Right hindlimb (tissue), 1 donor: ENCODE measurements around the gene GPR4.
A peak's percentile ranks its signal among the peaks of the same experiment; 100 is the strongest.
"Not testable (repeated sequence)": the region's sequence is repeated elsewhere in the genome, so short reads cannot be mapped to it uniquely, and the experiment has no call there.

Source experiments
- DNase-seq: peaks from one replicate; pipeline ENCODE4 v3.0.0-alpha.2; 2018

The GPR4 gene

GRCh38 chr19:45601524-45602374, at the start of gene GPR4:
TSS of gene GPR4 (minus strand) at chr19:45602212. CDS start at chr19:45591866, 10,346 bp downstream.
- peak; percentile 50 for DNase-seq

- DNase-seq: no peak
These were observed 48.7 kb upstream of the GPR4 start for GRCh38 chr19:45650722-45651121.

GRCh38 chr19:45646345-45646698, 44.3 kb upstream of the GPR4 start:
- DNase-seq: no peak

GRCh38 chr19:45645631-45646344, 43.8 kb upstream of the GPR4 start:
- DNase-seq: peak; percentile 92

- no peak for DNase-seq
These were observed 43.1 kb upstream of the GPR4 start for GRCh38 chr19:45645068-45645630.

- DNase-seq: no peak
These were observed 42.1 kb upstream of the GPR4 start for GRCh38 chr19:45643927-45644771.

GRCh38 chr19:45643024-45643926, 41.3 kb upstream of the GPR4 start:
- DNase-seq: peak; percentile 91

- peak; percentile 65 for DNase-seq
These were observed 39.5 kb upstream of the GPR4 start for GRCh38 chr19:45641274-45642105.

- DNase-seq: peak; percentile 26
These were observed 38.8 kb upstream of the GPR4 start for GRCh38 chr19:45640849-45641273.

GRCh38 chr19:45638930-45639729, 37.1 kb upstream of the GPR4 start, which contains the start of gene EML2:
TSS of gene EML2 (minus strand) at chr19:45639397. CDS start at chr19:45639376, 21 bp downstream.
- peak; percentile 61 for DNase-seq

GRCh38 chr19:45637890-45638667, 36.1 kb upstream of the GPR4 start:
- DNase-seq: peak; percentile 34

- no peak for DNase-seq
These were observed 34.9 kb upstream of the GPR4 start for GRCh38 chr19:45636902-45637301.

- DNase-seq: no peak
These were observed 34.3 kb upstream of the GPR4 start for GRCh38 chr19:45636275-45636674.

- peak; percentile 79 for DNase-seq
These were observed 30.6 kb upstream of the GPR4 start for GRCh38 chr19:45632468-45633196.

- no peak for DNase-seq
These were observed 28.5 kb upstream of the GPR4 start for GRCh38 chr19:45630463-45630862.

- no peak for DNase-seq
These were observed 27.7 kb upstream of the GPR4 start for GRCh38 chr19:45629704-45630103.

GRCh38 chr19:45628219-45628618, 26.2 kb upstream of the GPR4 start:
- not testable (repeated sequence) for DNase-seq

GRCh38 chr19:45623984-45624383, 22.0 kb upstream of the GPR4 start:
- no peak for DNase-seq
